HepG2 (cell line): ENCODE data around the gene MORN1. TPM values are rescaled to one million over a fixed set of nuclear protein-coding genes. Genes with fewer than 3 reads are reported as not detected.

Experiments
- ATAC-seq: fragments of 200-7000 bp; cut with Tn5 transposase; 3 replicates; pipeline ENCODE4 v1.9.1; 2020; ENCODE audit warnings: mild to moderate bottlenecking, moderate library complexity
- BruUV-seq: library from RNA; stranded (reverse); fragments of 400-500 nt; replicated peaks from 2 replicates; lab custom pipeline; 2021; lab: Mats Ljungman, UMichigan
- CTCF ChIA-PET: fragments of 300-600 bp; formaldehyde crosslinking; extraction: SDS; loops from one replicate; lab custom pipeline; 2021; ENCODE audit warnings: low total read pairs, inconsistent platforms, low intra/inter-chr PET ratio; lab: Yijun Ruan, JAX
- POLR2A ChIA-PET: fragments of 350-600 bp; sonication (Branson Sonifier 250); formaldehyde crosslinking; loops from one replicate; lab custom pipeline; 2020; ENCODE audit warnings: antibody characterized with exemption, inconsistent platforms; lab: Yijun Ruan, JAX
- DNase-seq: peaks from one replicate; pipeline ENCODE4 v3.0.0-alpha.2; 2015; ENCODE audit warnings: low spot score
- FAIRE-seq: peaks from 3 replicates; lab custom pipeline; 2011; peaks lifted over from hg19 to GRCh38; lab: Jason Lieb, UNC
- H2AFZ ChIP-seq: one replicate; pipeline ENCODE4 v1.6.1; 2011; ENCODE audit warnings: low read length, inconsistent platforms
- H3K27ac ChIP-seq: fragments of 300-600 bp; 3 replicates; pipeline ENCODE4 v1.8.0; 2011; ENCODE audit warnings: mixed run types, mild to moderate bottlenecking, mixed read lengths, low read length, inconsistent platforms; ENCODE audit not compliant: insufficient read depth; ENCODE audit errors: extremely low read length
- H3K27me3 ChIP-seq, 2 experiments: fragments of 200-600 bp in 1 of 2; 2 replicates in 1 of 2; 3 replicates in 1 of 2; pipeline versions ENCODE4 v1.6.0 to v1.8.0; 2011; ENCODE audit warnings: low read length in 2 of 2, mild to moderate bottlenecking in 2 of 2, moderate library complexity in 2 of 2, inconsistent platforms in 1 of 2; ENCODE audit not compliant: insufficient read depth in 2 of 2, control insufficient read depth in 1 of 2
- H3K36me3 ChIP-seq, 2 experiments: fragments of 200-600 bp in 1 of 2; replicated peaks in 1 of 2; 2 replicates in 1 of 2; 3 replicates in 1 of 2; pipeline versions ENCODE4 v1.5.1 to v1.8.0; 2011; ENCODE audit warnings: low read length in 2 of 2, inconsistent platforms in 1 of 2; ENCODE audit not compliant: insufficient read depth in 2 of 2, control insufficient read depth in 1 of 2
- H3K4me1 ChIP-seq: 2 replicates; pipeline ENCODE4 v1.5.1; 2012; ENCODE audit warnings: low read length, inconsistent platforms; ENCODE audit not compliant: insufficient read depth
- H3K4me2 ChIP-seq: 2 replicates; pipeline ENCODE4 v1.6.0; 2011; ENCODE audit warnings: low read depth, low read length, inconsistent platforms
- H3K4me3 ChIP-seq, 3 experiments: fragments of 200-600 bp in 1 of 3; sonication (generic), shearing (Covaris generic) in 1 of 3; replicated peaks in 1 of 3; 2 replicates each; pipeline ENCODE4 v1.5.1; 2011 to 2016; ENCODE audit warnings: low read length in 3 of 3, inconsistent platforms in 2 of 3, low read depth in 2 of 3, mild to moderate bottlenecking in 2 of 3, control low read depth in 1 of 3, mixed read lengths in 1 of 3; ENCODE audit not compliant: insufficient read depth in 1 of 3
- H3K79me2 ChIP-seq: one replicate; pipeline ENCODE4 v1.6.1; 2011; ENCODE audit warnings: low read length, inconsistent platforms; ENCODE audit not compliant: insufficient read depth
- H3K9ac ChIP-seq: 2 replicates; pipeline ENCODE4 v1.6.0; 2011; ENCODE audit warnings: mild to moderate bottlenecking, low read depth, low read length, inconsistent platforms; ENCODE audit not compliant: insufficient read depth
- H3K9me3 ChIP-seq: 2 replicates; pipeline ENCODE4 v1.5.1; 2012; ENCODE audit warnings: mild to moderate bottlenecking, low read length
- H4K20me1 ChIP-seq: 2 replicates; pipeline ENCODE4 v1.6.0; 2011; ENCODE audit warnings: inconsistent platforms, mild to moderate bottlenecking, low read length, moderate library complexity; ENCODE audit not compliant: insufficient read depth
- CBX1 ChIP-seq: IDR thresholded peaks from one replicate; pipeline ENCODE4 v1.6.1; 2016; ENCODE audit warnings: antibody characterized with exemption, low read depth
- GFI1 ChIP-seq: sonication (generic); formaldehyde crosslinking; IDR thresholded peaks from 2 replicates; pipeline ENCODE4 v1.5.0; 2020; ENCODE audit warnings: missing genetic modification reagents, mild to moderate bottlenecking, borderline replicate concordance
- HNF1B ChIP-seq: sonication (generic); formaldehyde crosslinking; IDR thresholded peaks from 2 replicates; pipeline ENCODE4 v1.5.1; 2020; ENCODE audit warnings: mild to moderate bottlenecking, moderate library complexity, missing genetic modification reagents
- KAT7 ChIP-seq: IDR thresholded peaks from 2 replicates; pipeline ENCODE4 v1.6.1; 2018; ENCODE audit warnings: borderline replicate concordance, missing compliant biosample characterization
- MEIS2 ChIP-seq: sonication (generic); formaldehyde crosslinking; IDR thresholded peaks from 2 replicates; pipeline ENCODE4 v1.9.0; 2021; ENCODE audit warnings: mild to moderate bottlenecking, missing genetic modification reagents
- NFIB ChIP-seq: sonication (generic); formaldehyde crosslinking; IDR thresholded peaks from 2 replicates; pipeline ENCODE4 v1.9.0; 2021; ENCODE audit warnings: missing genetic modification reagents, mild to moderate bottlenecking, borderline replicate concordance
- RXRB ChIP-seq: IDR thresholded peaks from 2 replicates; pipeline ENCODE4 v1.6.1; 2016; ENCODE audit warnings: borderline replicate concordance, missing genetic modification reagents, missing compliant biosample characterization
- SALL1 ChIP-seq: sonication (generic); formaldehyde crosslinking; IDR thresholded peaks from 2 replicates; pipeline ENCODE4 v1.8.0; 2022; ENCODE audit warnings: mild to moderate bottlenecking, missing genetic modification reagents
- ZNF12 ChIP-seq: sonication (generic); formaldehyde crosslinking; IDR thresholded peaks from 2 replicates; pipeline ENCODE4 v1.5.0; 2020; ENCODE audit warnings: missing genetic modification reagents
- ZNF609 ChIP-seq: sonication (generic); formaldehyde crosslinking; IDR thresholded peaks from 2 replicates; pipeline ENCODE4 v1.4.0; 2020; ENCODE audit warnings: mild to moderate bottlenecking, missing genetic modification reagents, borderline replicate concordance
- ZNF660 ChIP-seq: sonication (generic); formaldehyde crosslinking; IDR thresholded peaks from 2 replicates; pipeline ENCODE4 v1.5.1; 2020; ENCODE audit warnings: mild to moderate bottlenecking, low read depth, missing genetic modification reagents, borderline replicate concordance
- ZNF672 ChIP-seq: sonication (generic); formaldehyde crosslinking; IDR thresholded peaks from 2 replicates; pipeline ENCODE4 v1.8.1; 2022; ENCODE audit warnings: missing genetic modification reagents
- ZNF746 ChIP-seq: sonication (generic); formaldehyde crosslinking; IDR thresholded peaks from 2 replicates; pipeline ENCODE4 v1.8.0; 2022; ENCODE audit warnings: mild to moderate bottlenecking, missing genetic modification reagents
- ZNF891 ChIP-seq: sonication (generic); formaldehyde crosslinking; IDR thresholded peaks from 2 replicates; pipeline ENCODE4 v1.5.0; 2020; ENCODE audit warnings: mild to moderate bottlenecking, missing genetic modification reagents
- WGBS: methylation state at CpG from one replicate; pipeline ENCODE4 v1.1.6; 2017; ENCODE audit warnings: low lambda C conversion rate; 5-methylcytosine and 5-hydroxymethylcytosine counted together
- in situ Hi-C: cut with HindIII; loops from 2 replicates; pipeline ENCODE4 v1.10.0; 2017; ENCODE audit warnings: low pct_unique_long_range_greater_than_20kb; ENCODE audit not compliant: extremely low pct_ligation_motif_present
- intact Hi-C: fragments of 100-400 bp; cut with micrococcal nuclease; formaldehyde crosslinking; loops from one replicate; pipeline ENCODE4 v1.10.0; 2022; ENCODE audit not compliant: unreplicated experiment
- polyA plus RNA-seq, 8 experiments: library from polyadenylated mRNA; depleted of rRNA in 3 of 8; stranded (reverse) in 7 of 8; unstranded in 1 of 8; fragments of >200 nt; fragmentation: Illumina TruSeq in 4 of 8; extraction: Trizol in 4 of 8; gene quantifications; 2 replicates each; pipeline versions ENCODE4 v1.2.1 to v1.2.3, GENCODE V29; 2011 to 2016; ENCODE audit warnings: low read depth in 4 of 8, missing spikeins in 1 of 8, mixed read lengths in 1 of 8; ENCODE audit not compliant: insufficient read depth in 1 of 8
- total RNA-seq, 5 experiments: library from RNA; depleted of rRNA; stranded (reverse); fragments of >200 nt; fragmentation: Illumina TruSeq; extraction: Trizol; gene quantifications; 2 replicates each; pipeline ENCODE4 v1.2.3, GENCODE V29; 2016; ENCODE audit warnings: low read depth in 1 of 5
- TF ChIP-seq, protein P1 (sequence below): IDR thresholded peaks from 2 replicates; pipeline ENCODE4 v1.6.1; 2012; ENCODE audit warnings: low read depth, low read length, improper control_type of control experiment

MORN1 gene
- total and polyA plus RNA-seq, 2 of the 13 experiments (the other 11 are each of a cell fraction or from before 2014, with no cell fraction given): 3.1 to 6.5 TPM

DNA sequence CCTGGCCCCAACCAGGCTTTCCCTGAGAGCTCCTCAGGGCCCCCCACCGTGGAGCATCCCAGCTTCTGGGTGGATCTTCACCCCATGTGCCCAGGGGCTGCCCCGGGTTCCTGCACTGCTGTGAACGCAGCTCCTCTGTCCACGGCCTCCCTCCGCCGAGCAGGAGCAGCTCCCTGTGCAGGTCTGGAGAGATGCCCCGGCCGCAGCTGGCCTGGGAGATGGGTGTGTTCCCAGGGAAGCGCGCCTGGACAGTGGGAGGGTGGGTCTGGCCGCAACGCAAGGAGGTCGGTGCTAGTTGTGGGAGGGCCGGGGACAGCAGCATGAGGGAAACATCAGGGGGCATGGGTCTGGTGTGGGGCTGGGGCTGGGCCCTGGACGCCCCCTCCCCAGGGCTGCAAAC, 71.3 kb downstream of the MORN1 start:
- H3K9me3 ChIP-seq: no peaks in the 10 kb centered on the region
- no peak overlapping the region for H3K9ac ChIP-seq
- in situ Hi-C loops (no loop called here), intact Hi-C loops (no loop called here)
- H3K79me2 ChIP-seq: no peaks in the 10 kb centered on the region
- WGBS: 72% methylated on average over 14 of the region's 15 CpGs
- H3K27me3 ChIP-seq: peaks cover 21 to 69% of the 10 kb centered on the region in 2 experiments
- ATAC-seq (no peak), DNase-seq (no peak), FAIRE-seq (no peak)
- H3K4me2 ChIP-seq: no peak overlapping the region
- H2AFZ ChIP-seq: no peak overlapping the region
- H3K36me3 ChIP-seq: no peaks in the 10 kb centered on the region
- H3K4me1 ChIP-seq: peaks cover 48% of the 10 kb centered on the region
- CTCF ChIA-PET: no interaction called here
- no peak overlapping the region for H3K4me3 ChIP-seq
- H3K27ac ChIP-seq: no peak overlapping the region
- no peaks in the 10 kb centered on the region for H4K20me1 ChIP-seq
- POLR2A ChIA-PET: no interaction called here
- no TSS peak for BruUV-seq
- TF ChIP-seq ZNF891 (CRISPR knock-in tag) (no peak), KAT7 (CRISPR knock-in tag) (no peak), ZNF609 (CRISPR knock-in tag) (no peak), GFI1 (no peak), CBX1 (no peak), NFIB (no peak), HNF1B (CRISPR knock-in tag) (no peak), RXRB (CRISPR knock-in tag) (no peak), MEIS2 (CRISPR knock-in tag) (no peak), ZNF672 (CRISPR knock-in tag) (no peak), SALL1 (no peak), ZNF746 (no peak), ZNF12 (no peak), ZNF660 (CRISPR knock-in tag) (no peak)
- TF ChIP-seq, protein P1, sequence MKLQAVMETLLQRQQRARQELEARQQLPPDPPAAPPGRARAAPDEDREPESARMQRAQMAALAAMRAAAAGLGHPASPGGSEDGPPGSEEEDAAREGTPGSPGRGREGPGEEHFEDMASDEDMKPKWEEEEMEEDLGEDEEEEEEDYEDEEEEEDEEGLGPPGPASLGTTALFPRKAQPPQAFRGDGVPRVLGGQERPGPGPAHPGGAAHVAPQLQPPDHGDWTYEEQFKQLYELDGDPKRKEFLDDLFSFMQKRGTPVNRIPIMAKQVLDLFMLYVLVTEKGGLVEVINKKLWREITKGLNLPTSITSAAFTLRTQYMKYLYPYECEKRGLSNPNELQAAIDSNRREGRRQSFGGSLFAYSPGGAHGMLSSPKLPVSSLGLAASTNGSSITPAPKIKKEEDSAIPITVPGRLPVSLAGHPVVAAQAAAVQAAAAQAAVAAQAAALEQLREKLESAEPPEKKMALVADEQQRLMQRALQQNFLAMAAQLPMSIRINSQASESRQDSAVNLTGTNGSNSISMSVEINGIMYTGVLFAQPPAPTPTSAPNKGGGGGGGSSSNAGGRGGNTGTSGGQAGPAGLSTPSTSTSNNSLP: no peak
